Measurements from ENCODE around the gene TBC1D2. TPM values are rescaled to one million over a fixed set of nuclear protein-coding genes. Genes with fewer than 3 reads are reported as not detected.

The TBC1D2 gene
- total and polyA plus RNA-seq, 4 donors: 2.8 to 5.1 (median 3.7) TPM

DNA sequence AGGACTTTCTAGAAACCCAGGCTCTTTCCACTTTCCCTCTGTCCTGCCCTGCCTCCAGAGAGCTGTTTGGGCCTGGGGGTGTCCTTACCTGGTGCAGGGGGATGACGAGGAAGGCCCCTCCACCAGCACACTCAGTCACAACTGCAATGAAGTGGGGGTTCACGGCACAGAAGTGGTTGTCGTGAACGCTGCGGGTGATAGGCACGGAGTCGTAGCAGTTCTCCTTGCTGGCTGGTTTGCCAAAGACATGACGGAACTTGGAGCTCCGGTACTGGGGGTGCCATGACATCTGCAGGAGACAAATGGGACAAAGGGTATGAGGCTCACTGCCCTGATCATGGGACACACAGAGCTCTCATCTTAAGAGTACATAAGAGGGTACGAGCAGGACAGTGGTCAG, 98.1 kb downstream of the TBC1D2 start:
- Histone ChIP-seq H3K27me3 (ENCODE audit: control insufficient read depth in 4 of 4, insufficient read depth in 4 of 4, low read length in 3 of 4) (no peaks in the 10 kb centered on the region), H3K27ac (ENCODE audit: low read depth in 1 of 2, low read length in 2 of 2) (no peak overlapping the region), H3K4me3 (ENCODE audit: low read depth in 1 of 3, low read length in 3 of 3) (no peak overlapping the region), H3K4me1 (ENCODE audit: control insufficient read depth in 4 of 4, insufficient read depth in 4 of 4, low read length in 3 of 4) (peaks cover 4 to 21% (median 14%) of the 10 kb centered on the region in 4 donors), H3K9ac (ENCODE audit: low read depth in 1 of 2, low read length in 2 of 2) (no peak overlapping the region), H3K36me3 (ENCODE audit: control insufficient read depth in 4 of 4, insufficient read depth in 3 of 4, low read depth in 1 of 4, low read length in 3 of 4) (peaks cover 0 to 3% (median 0%) of the 10 kb centered on the region in 4 donors), H3K9me3 (ENCODE audit: control insufficient read depth in 4 of 4, low read length in 3 of 4) (no peaks in the 10 kb centered on the region)
- 97% methylated on average over 10 of the region's 10 CpGs for WGBS
- no peak for DNase-seq (ENCODE audit: low spot score)
- TF ChIP-seq JUND (IDR thresholded peaks at IDR 0.05) (no peak), NR2F2 (IDR thresholded peaks at IDR 0.05) (no peak), REST (IDR thresholded peaks at IDR 0.05) (no peak)
- TF ChIP-seq, protein P1, sequence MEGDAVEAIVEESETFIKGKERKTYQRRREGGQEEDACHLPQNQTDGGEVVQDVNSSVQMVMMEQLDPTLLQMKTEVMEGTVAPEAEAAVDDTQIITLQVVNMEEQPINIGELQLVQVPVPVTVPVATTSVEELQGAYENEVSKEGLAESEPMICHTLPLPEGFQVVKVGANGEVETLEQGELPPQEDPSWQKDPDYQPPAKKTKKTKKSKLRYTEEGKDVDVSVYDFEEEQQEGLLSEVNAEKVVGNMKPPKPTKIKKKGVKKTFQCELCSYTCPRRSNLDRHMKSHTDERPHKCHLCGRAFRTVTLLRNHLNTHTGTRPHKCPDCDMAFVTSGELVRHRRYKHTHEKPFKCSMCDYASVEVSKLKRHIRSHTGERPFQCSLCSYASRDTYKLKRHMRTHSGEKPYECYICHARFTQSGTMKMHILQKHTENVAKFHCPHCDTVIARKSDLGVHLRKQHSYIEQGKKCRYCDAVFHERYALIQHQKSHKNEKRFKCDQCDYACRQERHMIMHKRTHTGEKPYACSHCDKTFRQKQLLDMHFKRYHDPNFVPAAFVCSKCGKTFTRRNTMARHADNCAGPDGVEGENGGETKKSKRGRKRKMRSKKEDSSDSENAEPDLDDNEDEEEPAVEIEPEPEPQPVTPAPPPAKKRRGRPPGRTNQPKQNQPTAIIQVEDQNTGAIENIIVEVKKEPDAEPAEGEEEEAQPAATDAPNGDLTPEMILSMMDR (IDR thresholded peaks at IDR 0.05; ENCODE audit: low read depth, low read length, missing input control): no peak

GRCh38 chr9:98154678-98155077, 100.8 kb downstream of the TBC1D2 start:
- no peak overlapping the region for H3K4me3 ChIP-seq (ENCODE audit: low read depth in 1 of 3, low read length in 3 of 3)
- H3K9ac ChIP-seq (ENCODE audit: low read depth in 1 of 2, low read length in 2 of 2): no peak overlapping the region
- H3K27me3 ChIP-seq (ENCODE audit: control insufficient read depth in 4 of 4, insufficient read depth in 4 of 4, low read length in 3 of 4): no peaks in the 10 kb centered on the region
- no peak for DNase-seq (ENCODE audit: low spot score)
- 93% methylated on average over 2 of the region's 2 CpGs for WGBS
- peaks cover 4 to 21% (median 14%) of the 10 kb centered on the region in 4 donors for H3K4me1 ChIP-seq (ENCODE audit: control insufficient read depth in 4 of 4, insufficient read depth in 4 of 4, low read length in 3 of 4)
- TF ChIP-seq FOXA1 (IDR thresholded peaks at IDR 0.05): no peak
- no peak for TF ChIP-seq HNF4G (IDR thresholded peaks at IDR 0.05)
- TF ChIP-seq RXRA (IDR thresholded peaks at IDR 0.05): no peak
- TF ChIP-seq YY1 (IDR thresholded peaks at IDR 0.05): no peak
- TF ChIP-seq, protein P2, sequence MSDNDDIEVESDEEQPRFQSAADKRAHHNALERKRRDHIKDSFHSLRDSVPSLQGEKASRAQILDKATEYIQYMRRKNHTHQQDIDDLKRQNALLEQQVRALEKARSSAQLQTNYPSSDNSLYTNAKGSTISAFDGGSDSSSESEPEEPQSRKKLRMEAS (IDR thresholded peaks at IDR 0.05): no peak
- TF ChIP-seq EGR1 (IDR thresholded peaks at IDR 0.05; ENCODE audit: low read depth in 2 of 2): no peak
- no peak for TF ChIP-seq SP1 (IDR thresholded peaks at IDR 0.05)
- no peak for TF ChIP-seq GABPA (IDR thresholded peaks at IDR 0.05 in 1 of 2, conservative IDR thresholded peaks at IDR 0.05 in 1 of 2)
- TF ChIP-seq, protein P1 (IDR thresholded peaks at IDR 0.05; ENCODE audit: low read depth, low read length, missing input control): no peak
- TF ChIP-seq TAF1 (conservative IDR thresholded peaks at IDR 0.05): no peak
- no peak for TF ChIP-seq NR2F2 (IDR thresholded peaks at IDR 0.05)
- TF ChIP-seq HNF4A (conservative IDR thresholded peaks at IDR 0.05): no peak
- no peak for TF ChIP-seq FOXA2 (IDR thresholded peaks at IDR 0.05)
- TF ChIP-seq, protein P3, sequence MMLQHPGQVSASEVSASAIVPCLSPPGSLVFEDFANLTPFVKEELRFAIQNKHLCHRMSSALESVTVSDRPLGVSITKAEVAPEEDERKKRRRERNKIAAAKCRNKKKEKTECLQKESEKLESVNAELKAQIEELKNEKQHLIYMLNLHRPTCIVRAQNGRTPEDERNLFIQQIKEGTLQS (IDR thresholded peaks at IDR 0.05): no peak
- peaks cover 0 to 3% (median 0%) of the 10 kb centered on the region in 4 donors for H3K36me3 ChIP-seq (ENCODE audit: control insufficient read depth in 4 of 4, insufficient read depth in 3 of 4, low read depth in 1 of 4, low read length in 3 of 4)
- H3K9me3 ChIP-seq (ENCODE audit: control insufficient read depth in 4 of 4, low read length in 3 of 4): no peaks in the 10 kb centered on the region
- no peak overlapping the region for H3K27ac ChIP-seq (ENCODE audit: low read depth in 1 of 2, low read length in 2 of 2)

Measured in liver (tissue), 9 donors.